Suppressor macrophage (primary cell): ENCODE data around the gene AK1.
"Not testable (repeated sequence)": the region's sequence is repeated elsewhere in the genome, so short reads cannot be mapped to it uniquely, and the experiment has no call there.

ENCODE experiments used
- DNase-seq, 4 experiments: peaks; one replicate each; pipeline ENCODE4 v3.0.0-alpha.2; 2020 to 2022

The AK1 gene

DNA sequence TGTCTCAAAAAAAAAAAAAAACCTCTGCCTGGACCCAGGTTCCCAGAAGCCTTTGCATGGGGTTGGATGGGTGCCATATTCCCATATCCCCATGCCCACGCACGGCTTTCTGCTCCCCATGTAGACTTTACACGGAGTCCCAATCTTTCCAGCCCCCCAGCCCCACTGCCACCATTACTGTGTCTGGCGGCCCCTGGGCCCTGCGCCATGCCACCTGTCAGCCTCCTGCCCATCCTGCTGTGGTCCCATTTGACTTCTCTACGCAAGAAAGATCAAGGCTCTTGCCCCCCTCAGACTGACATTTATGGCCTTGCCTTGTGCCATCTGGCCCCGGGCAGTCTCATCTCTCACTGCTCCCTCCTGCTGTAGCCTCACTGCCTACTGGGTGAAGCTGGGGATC lies 6.5 kb upstream of the AK1 start:
- no peak for DNase-seq

- DNase-seq = not testable (repeated sequence)
Measured at GRCh38 chr9:127881715-127882114, 4.2 kb upstream of the AK1 start.

DNA sequence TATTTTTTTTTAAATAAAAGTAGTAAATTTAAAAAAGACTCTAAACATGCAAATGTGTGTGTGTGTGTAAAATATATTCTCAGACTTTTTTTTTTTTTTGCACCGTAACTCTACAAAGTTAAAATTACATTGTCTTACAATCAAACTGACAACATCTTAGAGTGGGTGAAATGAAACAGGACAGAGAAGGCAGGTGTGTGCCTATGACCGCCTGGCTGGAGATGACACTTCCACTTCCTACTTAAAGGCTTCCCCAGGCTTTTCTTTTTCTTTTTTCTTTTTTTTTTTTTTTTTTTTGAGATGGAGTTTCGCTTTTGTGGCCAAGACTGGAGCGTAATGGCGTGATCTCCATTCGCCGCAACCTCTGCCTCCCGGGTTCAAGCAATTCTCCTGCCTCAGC lies 2.7 kb upstream of the AK1 start:
- DNase-seq = no peak

GRCh38 chr9:127878652-127879390 lies 1.3 kb upstream of the AK1 start:
- no peak for DNase-seq

DNA sequence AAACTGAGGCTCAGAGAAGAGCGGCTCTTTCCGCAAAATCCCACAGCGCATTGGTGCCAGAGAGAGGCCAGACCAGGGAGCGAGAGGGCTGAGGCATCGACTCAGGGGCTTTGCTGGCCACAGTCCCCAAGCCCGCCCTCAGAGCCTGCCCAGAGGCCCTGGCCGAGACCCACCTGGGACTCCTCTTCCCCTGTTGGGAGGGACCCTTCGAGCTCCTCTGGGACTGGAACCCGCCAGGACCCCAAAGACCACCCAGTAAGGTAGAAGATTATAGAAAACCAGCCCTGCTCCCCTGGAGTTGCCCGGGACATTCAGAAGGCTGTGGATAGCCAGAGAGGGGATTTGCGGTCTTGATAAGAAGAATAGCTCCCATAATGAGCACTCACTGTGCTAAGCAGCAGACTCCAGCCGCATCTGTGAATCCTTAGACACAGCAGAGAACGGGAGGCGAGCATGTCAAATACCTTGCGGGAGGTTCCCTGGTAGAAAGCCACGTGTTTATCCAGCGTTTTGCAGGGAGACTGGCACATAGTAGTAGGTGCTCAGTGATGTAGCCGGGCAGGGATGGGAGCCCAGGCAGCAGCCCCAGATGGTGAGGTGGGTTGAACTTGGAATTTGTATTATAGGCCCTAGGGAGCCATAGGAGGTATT lies 651 bp upstream of the AK1 start:
- no peak for DNase-seq

- DNase-seq = peak in 1 of 4 experiments; percentile 1
Measured at GRCh38 chr9:127876764-127877562, 512 bp downstream of the AK1 start.

DNA sequence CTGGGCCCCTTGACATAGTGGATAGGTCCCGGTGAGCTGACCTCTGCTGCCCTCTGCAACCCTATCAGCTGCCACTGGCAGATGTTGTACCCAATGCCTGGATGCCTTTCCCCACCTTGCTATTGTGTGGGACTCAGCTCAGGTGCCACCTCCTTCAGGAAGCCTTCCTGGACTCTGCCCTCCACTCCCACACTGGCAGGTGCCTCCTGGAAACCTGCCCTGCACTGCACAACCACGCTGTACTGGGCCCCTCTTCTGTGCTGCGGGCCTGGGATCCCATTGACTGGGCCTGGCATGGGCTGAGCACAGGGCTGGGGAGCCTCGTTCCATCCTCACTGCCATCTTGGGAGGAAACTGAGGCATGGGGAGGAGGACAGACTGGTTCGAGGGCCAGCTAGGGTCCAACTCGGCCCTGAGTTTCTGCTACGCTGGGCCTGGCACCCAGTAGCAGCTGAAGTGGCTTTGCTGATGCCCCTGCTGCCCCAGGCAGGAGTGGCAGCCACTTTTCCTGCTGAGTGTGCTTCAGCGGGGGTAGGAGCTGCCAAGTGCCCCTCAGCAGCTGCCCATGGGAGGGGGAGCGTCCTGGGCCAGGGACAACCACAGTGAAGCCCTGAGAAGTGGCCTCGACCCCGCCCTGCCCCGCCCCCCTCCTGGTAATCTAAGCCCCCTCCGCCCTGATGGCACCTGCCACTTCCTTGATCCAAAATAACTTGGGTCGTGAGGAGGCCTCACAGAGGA lies 1.3 kb downstream of the AK1 start:
- peak in 1 of 4 experiments; percentile 2 for DNase-seq

- no peak for DNase-seq
Measured at GRCh38 chr9:127875306-127875966, 2.0 kb downstream of the AK1 start.

DNA sequence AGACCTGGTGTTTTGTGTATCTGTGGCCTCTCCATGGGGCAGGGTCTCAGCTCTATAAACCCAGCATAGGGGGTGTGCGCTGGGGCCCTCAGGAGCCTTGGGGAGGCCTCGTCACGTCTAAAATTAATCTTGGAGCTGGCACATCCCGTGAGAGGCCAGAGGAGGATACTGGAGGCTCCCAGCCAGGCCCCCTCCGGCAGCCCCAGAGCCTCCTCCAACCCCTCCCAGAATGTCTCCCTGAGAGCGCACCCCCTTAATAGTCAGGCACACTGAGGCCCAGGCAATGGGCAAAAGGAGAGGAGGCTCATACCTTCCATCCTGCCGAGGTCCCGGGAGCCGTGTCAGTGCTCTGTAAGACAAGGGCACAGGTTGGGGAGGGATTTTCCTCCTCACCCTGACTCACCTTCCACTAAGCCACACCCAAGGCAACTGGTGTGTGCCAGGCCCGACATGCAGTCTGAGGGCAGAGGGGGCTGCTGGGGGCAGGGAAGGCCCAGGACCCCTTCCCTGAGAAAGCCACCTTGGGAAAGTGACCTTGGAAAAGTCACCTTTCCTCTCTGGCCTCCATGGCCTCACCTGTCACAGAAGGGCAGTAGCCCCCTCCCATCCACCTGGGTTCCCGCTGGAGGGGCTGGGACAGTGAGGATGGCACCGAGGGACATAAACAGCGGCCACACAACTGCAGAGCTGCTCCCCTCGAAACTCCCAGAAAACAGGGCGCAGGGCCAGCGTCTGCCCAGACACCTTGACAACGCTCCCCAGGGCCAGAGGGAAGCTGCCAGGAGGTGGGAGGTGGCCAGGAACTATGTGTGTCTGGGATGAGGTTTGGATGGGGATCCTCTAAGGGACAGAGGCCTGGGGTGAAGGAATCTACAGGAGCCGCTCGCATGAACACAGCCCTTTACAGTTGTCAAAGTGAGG lies 2.9 kb downstream of the AK1 start:
- DNase-seq = no peak

GRCh38 chr9:127873886-127874285 lies 3.6 kb downstream of the AK1 start:
- DNase-seq = no peak

- DNase-seq = no peak
Measured at GRCh38 chr9:127873223-127873691, 4.2 kb downstream of the AK1 start.

DNA sequence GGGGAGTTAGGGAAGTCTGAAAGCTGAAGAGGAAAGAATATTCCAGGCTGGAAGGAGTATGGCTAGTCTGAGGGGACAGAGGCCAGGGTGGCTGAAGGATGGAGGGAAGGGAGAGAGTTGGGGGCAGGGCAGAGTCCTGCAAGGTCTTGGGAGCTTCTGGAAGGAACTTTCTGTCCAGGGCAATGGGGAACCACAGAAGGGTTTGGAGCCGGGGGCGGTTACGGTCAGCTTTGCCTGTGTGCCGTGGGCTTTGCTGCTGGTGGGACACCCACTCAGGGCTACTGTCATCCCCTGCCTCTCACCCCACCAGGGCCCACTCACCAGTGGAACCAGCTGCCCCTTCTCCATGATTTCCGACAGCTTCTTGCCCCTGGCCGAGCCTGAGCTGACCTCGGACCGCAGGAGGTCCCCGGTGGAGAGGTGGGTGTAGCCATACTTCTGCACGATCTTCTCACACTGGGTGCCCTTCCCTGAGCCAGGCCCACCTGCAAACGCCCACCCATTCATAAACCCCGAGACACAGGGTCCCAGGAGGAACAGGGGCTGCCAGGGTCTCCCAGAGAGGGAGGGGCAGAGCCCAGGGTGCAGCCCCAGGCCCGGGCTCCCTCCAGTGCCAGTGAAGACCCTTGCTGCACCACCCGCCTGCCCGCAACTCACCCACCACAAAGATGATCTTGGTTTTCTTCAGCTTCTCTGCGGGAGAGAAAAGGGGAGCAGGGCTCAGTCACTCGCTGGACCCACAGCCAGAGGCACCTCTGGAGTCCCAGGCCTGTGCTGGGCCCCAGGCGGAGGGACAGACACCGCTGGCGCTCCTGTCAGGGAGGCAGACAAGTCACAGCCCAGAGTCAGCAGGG lies 4.9 kb downstream of the AK1 start:
- peak in 3 of 4 experiments; percentile 24 to 59 (median 50) for DNase-seq

GRCh38 chr9:127871531-127871930 lies 5.9 kb downstream of the AK1 start:
- DNase-seq = peak in 1 of 4 experiments; percentile 44

GRCh38 chr9:127870887-127871286 lies 6.6 kb downstream of the AK1 start:
- DNase-seq = no peak

DNA sequence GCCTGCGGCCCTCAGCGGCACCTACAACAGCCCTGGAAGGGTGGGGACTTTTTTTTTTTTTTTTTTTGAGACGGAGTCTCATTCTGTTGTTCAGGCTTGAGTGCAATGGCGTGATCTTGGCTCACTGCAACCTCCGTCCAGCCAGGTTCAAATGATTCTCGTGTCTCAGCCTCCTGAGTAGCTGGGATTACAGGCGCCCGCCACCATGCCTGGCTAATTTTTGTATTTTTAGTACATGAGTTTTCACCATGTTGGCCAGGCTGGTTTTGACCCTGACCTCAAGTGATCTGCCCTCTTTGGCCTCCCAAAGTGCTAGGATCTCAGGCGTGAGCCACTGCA lies 7.4 kb downstream of the AK1 start:
- not testable (repeated sequence) for DNase-seq

GRCh38 chr9:127869310-127870152 lies 7.9 kb downstream of the AK1 start:
- peak; percentile 93 to 96 (median 96) for DNase-seq

DNA sequence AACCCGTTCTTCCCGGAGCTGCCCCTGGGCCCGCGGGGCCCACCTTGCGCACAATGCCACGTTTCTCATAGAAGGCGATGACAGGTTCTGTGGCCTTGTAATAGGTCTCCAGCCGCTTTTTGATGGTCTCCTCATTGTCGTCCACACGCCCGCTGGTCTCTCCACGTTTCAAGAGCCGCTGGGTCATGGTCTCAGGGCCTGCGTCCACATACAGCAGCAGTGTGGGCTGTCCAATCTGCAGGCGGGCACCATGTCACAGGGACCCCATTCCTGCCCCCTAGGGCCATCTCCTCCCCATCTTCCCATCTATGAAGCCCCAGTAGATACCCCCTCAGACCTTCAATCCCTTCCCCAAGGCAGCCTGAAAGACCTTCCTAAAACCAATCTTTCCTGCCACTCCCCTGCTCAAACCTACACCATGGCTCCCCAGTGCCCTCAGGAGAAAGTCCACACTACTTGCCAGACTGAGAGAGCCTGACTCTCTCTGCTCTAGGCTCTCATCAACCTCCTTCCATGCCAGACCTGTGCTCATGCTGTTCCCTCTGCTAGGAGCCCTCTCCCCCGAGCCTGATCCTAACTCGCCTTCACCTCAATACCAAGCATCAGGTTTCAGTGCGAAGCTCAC lies 9.1 kb downstream of the AK1 start:
- no peak for DNase-seq
